Measurements from ENCODE around the gene PLEKHA5. TPM values are rescaled to one million over a fixed set of nuclear protein-coding genes. Genes with fewer than 3 reads are reported as not detected.

The PLEKHA5 gene
- polyA plus RNA-seq, 1 donor (not counting 4 experiments of a cell fraction or from before 2014, with no cell fraction given) = 21.7 TPM

- dilution Hi-C loops (cut with MboI; ENCODE audit: extremely low pct_ligation_motif_present, low sequenced_read_pairs) = no loop called here
- Histone ChIP-seq H3K79me2 (ENCODE audit: control insufficient read depth, insufficient read depth, low read length) (peaks cover 27% of the 10 kb centered on the region), H4K20me1 (ENCODE audit: control insufficient read depth, extremely low read depth, insufficient read depth, low read length) (no peaks in the 10 kb centered on the region), H3K4me2 (ENCODE audit: control insufficient read depth, extremely low read depth, insufficient read depth, low read depth, low read length) (no peak overlapping the region), H3K9me3 (ENCODE audit: control insufficient read depth, low read depth, low read length) (no peaks in the 10 kb centered on the region), H3K4me3 (ENCODE audit: control insufficient read depth in 2 of 3, extremely low read depth in 1 of 3, insufficient read depth in 2 of 3, low read depth in 1 of 3, low read length in 3 of 3) (no peak overlapping the region), H3K9ac (ENCODE audit: control insufficient read depth, extremely low read depth, insufficient read depth, low read length) (no peak overlapping the region), H2AFZ (ENCODE audit: control insufficient read depth, low read length) (no peak overlapping the region), H3K27me3 (ENCODE audit: control insufficient read depth, extremely low read depth, insufficient read depth, low read length) (no peaks in the 10 kb centered on the region), H3K9me1 (ENCODE audit: control insufficient read depth, extremely low read depth, insufficient read depth, low read length) (no peaks in the 10 kb centered on the region), H3K36me3 (ENCODE audit: control insufficient read depth in 2 of 2, extremely low read depth in 1 of 2, insufficient read depth in 2 of 2, low read length in 2 of 2) (no peaks in the 10 kb centered on the region), H3K4me1 (ENCODE audit: control insufficient read depth, extremely low read depth, insufficient read depth, low read length) (peaks cover 3% of the 10 kb centered on the region), H3K27ac (ENCODE audit: control insufficient read depth, insufficient read depth, low read length) (no peak overlapping the region)
- no peak for DNase-seq (ENCODE audit: low read depth, low spot score)
- no peak for FAIRE-seq
- TF ChIP-seq, protein P1, sequence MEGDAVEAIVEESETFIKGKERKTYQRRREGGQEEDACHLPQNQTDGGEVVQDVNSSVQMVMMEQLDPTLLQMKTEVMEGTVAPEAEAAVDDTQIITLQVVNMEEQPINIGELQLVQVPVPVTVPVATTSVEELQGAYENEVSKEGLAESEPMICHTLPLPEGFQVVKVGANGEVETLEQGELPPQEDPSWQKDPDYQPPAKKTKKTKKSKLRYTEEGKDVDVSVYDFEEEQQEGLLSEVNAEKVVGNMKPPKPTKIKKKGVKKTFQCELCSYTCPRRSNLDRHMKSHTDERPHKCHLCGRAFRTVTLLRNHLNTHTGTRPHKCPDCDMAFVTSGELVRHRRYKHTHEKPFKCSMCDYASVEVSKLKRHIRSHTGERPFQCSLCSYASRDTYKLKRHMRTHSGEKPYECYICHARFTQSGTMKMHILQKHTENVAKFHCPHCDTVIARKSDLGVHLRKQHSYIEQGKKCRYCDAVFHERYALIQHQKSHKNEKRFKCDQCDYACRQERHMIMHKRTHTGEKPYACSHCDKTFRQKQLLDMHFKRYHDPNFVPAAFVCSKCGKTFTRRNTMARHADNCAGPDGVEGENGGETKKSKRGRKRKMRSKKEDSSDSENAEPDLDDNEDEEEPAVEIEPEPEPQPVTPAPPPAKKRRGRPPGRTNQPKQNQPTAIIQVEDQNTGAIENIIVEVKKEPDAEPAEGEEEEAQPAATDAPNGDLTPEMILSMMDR (optimal IDR thresholded peaks at IDR 0.05 in 1 of 3, IDR thresholded peaks at IDR 0.05 in 1 of 3, conservative IDR thresholded peaks at IDR 0.05 in 1 of 3; ENCODE audit: extremely low read depth in 1 of 3, insufficient read depth in 2 of 3, low read length in 3 of 3) = no peak
- no peak for TF ChIP-seq EZH2 (IDR thresholded peaks at IDR 0.05; ENCODE audit: low read length)
Measured at GRCh38 chr12:19245106-19245505, 115.6 kb downstream of the PLEKHA5 start.

DNA sequence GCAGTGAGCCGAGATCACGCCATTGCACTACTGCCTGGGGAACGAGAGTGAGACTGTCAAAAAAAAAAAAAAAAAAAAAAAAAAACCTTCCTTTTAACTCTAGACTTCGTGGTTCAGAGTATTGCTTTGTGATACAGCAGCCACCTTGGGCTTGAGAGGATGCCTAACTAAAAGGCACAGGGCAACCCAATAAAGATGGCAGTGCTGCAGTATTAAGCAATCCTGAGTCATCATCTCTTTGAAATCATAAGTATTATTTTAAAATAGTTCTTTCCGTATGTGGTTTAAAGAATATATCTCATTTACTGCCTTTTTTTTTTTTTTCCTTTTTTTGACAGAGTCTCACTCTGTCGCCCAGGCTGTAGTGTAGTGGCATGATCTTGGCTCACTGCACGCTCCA, 116.1 kb downstream of the PLEKHA5 start:
- TF ChIP-seq EZH2 (IDR thresholded peaks at IDR 0.05; ENCODE audit: low read length) = no peak
- peaks cover 3% of the 10 kb centered on the region for H3K4me1 ChIP-seq (ENCODE audit: control insufficient read depth, extremely low read depth, insufficient read depth, low read length)
- H3K9ac ChIP-seq (ENCODE audit: control insufficient read depth, extremely low read depth, insufficient read depth, low read length) = no peak overlapping the region
- H4K20me1 ChIP-seq (ENCODE audit: control insufficient read depth, extremely low read depth, insufficient read depth, low read length) = no peaks in the 10 kb centered on the region
- H3K27ac ChIP-seq (ENCODE audit: control insufficient read depth, insufficient read depth, low read length) = no peak overlapping the region
- H3K9me3 ChIP-seq (ENCODE audit: control insufficient read depth, low read depth, low read length) = no peaks in the 10 kb centered on the region
- no peak overlapping the region for H2AFZ ChIP-seq (ENCODE audit: control insufficient read depth, low read length)
- DNase-seq (ENCODE audit: low read depth, low spot score) (no peak), FAIRE-seq (no peak)
- H3K27me3 ChIP-seq (ENCODE audit: control insufficient read depth, extremely low read depth, insufficient read depth, low read length) = no peaks in the 10 kb centered on the region
- no peaks in the 10 kb centered on the region for H3K36me3 ChIP-seq (ENCODE audit: control insufficient read depth in 2 of 2, extremely low read depth in 1 of 2, insufficient read depth in 2 of 2, low read length in 2 of 2)
- H3K4me2 ChIP-seq (ENCODE audit: control insufficient read depth, extremely low read depth, insufficient read depth, low read depth, low read length) = no peak overlapping the region
- H3K4me3 ChIP-seq (ENCODE audit: control insufficient read depth in 2 of 3, extremely low read depth in 1 of 3, insufficient read depth in 2 of 3, low read depth in 1 of 3, low read length in 3 of 3) = no peak overlapping the region
- dilution Hi-C loops (cut with MboI; ENCODE audit: extremely low pct_ligation_motif_present, low sequenced_read_pairs) = no loop called here
- H3K79me2 ChIP-seq (ENCODE audit: control insufficient read depth, insufficient read depth, low read length) = peaks cover 27% of the 10 kb centered on the region
- H3K9me1 ChIP-seq (ENCODE audit: control insufficient read depth, extremely low read depth, insufficient read depth, low read length) = no peaks in the 10 kb centered on the region

- Histone ChIP-seq H3K27ac (ENCODE audit: control insufficient read depth, insufficient read depth, low read length) (no peak overlapping the region), H3K9ac (ENCODE audit: control insufficient read depth, extremely low read depth, insufficient read depth, low read length) (no peak overlapping the region), H4K20me1 (ENCODE audit: control insufficient read depth, extremely low read depth, insufficient read depth, low read length) (no peaks in the 10 kb centered on the region), H3K79me2 (ENCODE audit: control insufficient read depth, insufficient read depth, low read length) (peaks cover 27% of the 10 kb centered on the region), H3K4me2 (ENCODE audit: control insufficient read depth, extremely low read depth, insufficient read depth, low read depth, low read length) (no peak overlapping the region), H3K4me1 (ENCODE audit: control insufficient read depth, extremely low read depth, insufficient read depth, low read length) (peaks cover 3% of the 10 kb centered on the region), H3K9me3 (ENCODE audit: control insufficient read depth, low read depth, low read length) (no peaks in the 10 kb centered on the region), H3K9me1 (ENCODE audit: control insufficient read depth, extremely low read depth, insufficient read depth, low read length) (no peaks in the 10 kb centered on the region), H2AFZ (ENCODE audit: control insufficient read depth, low read length) (no peak overlapping the region), H3K27me3 (ENCODE audit: control insufficient read depth, extremely low read depth, insufficient read depth, low read length) (no peaks in the 10 kb centered on the region), H3K36me3 (ENCODE audit: control insufficient read depth in 2 of 2, extremely low read depth in 1 of 2, insufficient read depth in 2 of 2, low read length in 2 of 2) (peaks cover 0 to 3% of the 10 kb centered on the region in 2 experiments), H3K4me3 (ENCODE audit: control insufficient read depth in 2 of 3, extremely low read depth in 1 of 3, insufficient read depth in 2 of 3, low read depth in 1 of 3, low read length in 3 of 3) (no peak overlapping the region)
- DNase-seq (ENCODE audit: low read depth, low spot score) (no peak), FAIRE-seq (no peak)
- dilution Hi-C loops (cut with MboI; ENCODE audit: extremely low pct_ligation_motif_present, low sequenced_read_pairs) = no loop called here
- TF ChIP-seq, protein P1 (optimal IDR thresholded peaks at IDR 0.05 in 1 of 3, IDR thresholded peaks at IDR 0.05 in 1 of 3, conservative IDR thresholded peaks at IDR 0.05 in 1 of 3; ENCODE audit: extremely low read depth in 1 of 3, insufficient read depth in 2 of 3, low read length in 3 of 3) = no peak
- TF ChIP-seq EZH2 (IDR thresholded peaks at IDR 0.05; ENCODE audit: low read length) = no peak
Measured at GRCh38 chr12:19246933-19247332, 117.4 kb downstream of the PLEKHA5 start.

Data from keratinocyte (primary cell).